ENCODE results near the gene LOC101059915.

The LOC101059915 gene

GRCh38 chrX:71665747-71666146 is 1.6 kb upstream of the LOC101059915 start:
- Histone ChIP-seq H3K4me3 (replicated peaks in 1 of 3; ENCODE audit: low read depth in 2 of 3, low read length in 3 of 3) (no peak overlapping the region), H3K27me3 (ENCODE audit: control insufficient read depth in 2 of 2, insufficient read depth in 2 of 2, low read length in 2 of 2) (no peaks in the 10 kb centered on the region), H3K27ac (ENCODE audit: low read depth in 1 of 2, low read length in 2 of 2) (no peak overlapping the region), H4K20me1 (ENCODE audit: insufficient read depth, low read length) (no peaks in the 10 kb centered on the region), H2AFZ (ENCODE audit: insufficient read depth, low read depth, low read length, poor library complexity, severe bottlenecking) (no peak overlapping the region), H3K79me2 (ENCODE audit: insufficient read depth, low read length) (no peaks in the 10 kb centered on the region), H3K9me3 (replicated peaks in 1 of 2; ENCODE audit: control insufficient read depth in 1 of 2, insufficient read depth in 1 of 2, low read length in 2 of 2) (no peaks in the 10 kb centered on the region), H3K9ac (ENCODE audit: insufficient read depth, low read length, poor library complexity, severe bottlenecking) (no peak overlapping the region), H3K4me2 (replicated peaks; ENCODE audit: extremely low read depth, low read length, poor library complexity, severe bottlenecking) (no peak overlapping the region), H3K4me1 (ENCODE audit: control insufficient read depth in 1 of 2, insufficient read depth in 2 of 2, low read length in 2 of 2) (no peaks in the 10 kb centered on the region), H3K36me3 (replicated peaks in 1 of 2; ENCODE audit: control insufficient read depth in 1 of 2, insufficient read depth in 2 of 2, low read length in 2 of 2) (no peaks in the 10 kb centered on the region)
- H3K4me1 Mint-ChIP-seq, result peaks cover 8% of the 10 kb centered on the region
- H3K4me3 Mint-ChIP-seq, result no peak overlapping the region
- peak overlapping the region in 1 of 7 donors; percentile 30 for H3K27ac Mint-ChIP-seq
- no peak for DNase-seq
- intact Hi-C loops (cut with micrococcal nuclease), result no loop called here
- H3K27me3 Mint-ChIP-seq (ENCODE audit: low read depth in 3 of 3), result peaks cover 5 to 23% (median 20%) of the 10 kb centered on the region in 3 donors
- no peak for TF ChIP-seq CTCF (IDR thresholded peaks at IDR 0.05)
- WGBS (ENCODE audit: insufficient coverage), result 33% methylated on average over 3 of the region's 10 CpGs
- H3K9me3 Mint-ChIP-seq, result no peaks in the 10 kb centered on the region
- H3K36me3 Mint-ChIP-seq, result no peaks in the 10 kb centered on the region

- H3K4me3 Mint-ChIP-seq, result no peak overlapping the region
- intact Hi-C loops (cut with micrococcal nuclease), result no loop called here
- H3K4me2 ChIP-seq (replicated peaks; ENCODE audit: extremely low read depth, low read length, poor library complexity, severe bottlenecking), result no peak overlapping the region
- H3K4me1 Mint-ChIP-seq, result peaks cover 13% of the 10 kb centered on the region
- peaks cover 5 to 26% (median 23%) of the 10 kb centered on the region in 3 donors for H3K27me3 Mint-ChIP-seq (ENCODE audit: low read depth in 3 of 3)
- no peaks in the 10 kb centered on the region for H3K9me3 ChIP-seq (replicated peaks in 1 of 2; ENCODE audit: control insufficient read depth in 1 of 2, insufficient read depth in 1 of 2, low read length in 2 of 2)
- no peak for TF ChIP-seq CTCF (IDR thresholded peaks at IDR 0.05)
- H3K4me3 ChIP-seq (replicated peaks in 1 of 3; ENCODE audit: low read depth in 2 of 3, low read length in 3 of 3), result no peak overlapping the region
- H3K9ac ChIP-seq (ENCODE audit: insufficient read depth, low read length, poor library complexity, severe bottlenecking), result no peak overlapping the region
- H3K9me3 Mint-ChIP-seq, result no peaks in the 10 kb centered on the region
- H3K4me1 ChIP-seq (ENCODE audit: control insufficient read depth in 1 of 2, insufficient read depth in 2 of 2, low read length in 2 of 2), result no peaks in the 10 kb centered on the region
- no peak overlapping the region for H2AFZ ChIP-seq (ENCODE audit: insufficient read depth, low read depth, low read length, poor library complexity, severe bottlenecking)
- H4K20me1 ChIP-seq (ENCODE audit: insufficient read depth, low read length), result no peaks in the 10 kb centered on the region
- no peaks in the 10 kb centered on the region for H3K79me2 ChIP-seq (ENCODE audit: insufficient read depth, low read length)
- H3K27ac Mint-ChIP-seq, result no peak overlapping the region
- DNase-seq, result no peak
- no peaks in the 10 kb centered on the region for H3K27me3 ChIP-seq (ENCODE audit: control insufficient read depth in 2 of 2, insufficient read depth in 2 of 2, low read length in 2 of 2)
- H3K27ac ChIP-seq (ENCODE audit: low read depth in 1 of 2, low read length in 2 of 2), result no peak overlapping the region
- H3K36me3 Mint-ChIP-seq, result no peaks in the 10 kb centered on the region
- WGBS (ENCODE audit: insufficient coverage), result 98% methylated on average over 19 of the region's 48 CpGs
- H3K36me3 ChIP-seq (replicated peaks in 1 of 2; ENCODE audit: control insufficient read depth in 1 of 2, insufficient read depth in 2 of 2, low read length in 2 of 2), result no peaks in the 10 kb centered on the region
Observed at GRCh38 chrX:71666240-71667223, 814 bp upstream of the LOC101059915 start.
